Stimulated activated CD8-positive, alpha-beta memory T cell treated with anti-CD3 and anti-CD28 coated beads, Interleukin-12 subunit alpha, Interleukin-12 subunit beta, amount 100 ng/mL, for 24 hours (primary cell): ENCODE data around the gene TDRD6.

Experiments
- DNase-seq: peaks from one replicate; pipeline ENCODE4 v3.0.0-alpha.2; 2020; ENCODE audit errors: extremely low read depth

Gene TDRD6

DNA sequence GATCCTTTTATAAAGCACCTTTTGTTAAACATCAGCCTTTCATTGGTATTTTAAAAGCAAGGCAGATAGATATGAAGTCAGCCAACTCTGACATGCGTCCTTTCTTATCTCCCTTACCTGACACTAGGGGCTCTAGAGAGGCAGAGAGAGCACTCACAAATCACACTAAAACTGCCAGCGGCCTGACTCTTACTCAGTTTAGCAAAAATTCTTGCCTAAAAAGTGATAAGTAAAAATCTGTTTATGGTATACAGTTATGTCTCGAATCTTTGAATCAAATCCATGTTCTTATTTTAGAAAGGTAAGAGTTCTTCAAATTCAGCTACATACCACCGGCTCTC is 10.4 kb upstream of the TDRD6 start:
- no peak for DNase-seq

DNA sequence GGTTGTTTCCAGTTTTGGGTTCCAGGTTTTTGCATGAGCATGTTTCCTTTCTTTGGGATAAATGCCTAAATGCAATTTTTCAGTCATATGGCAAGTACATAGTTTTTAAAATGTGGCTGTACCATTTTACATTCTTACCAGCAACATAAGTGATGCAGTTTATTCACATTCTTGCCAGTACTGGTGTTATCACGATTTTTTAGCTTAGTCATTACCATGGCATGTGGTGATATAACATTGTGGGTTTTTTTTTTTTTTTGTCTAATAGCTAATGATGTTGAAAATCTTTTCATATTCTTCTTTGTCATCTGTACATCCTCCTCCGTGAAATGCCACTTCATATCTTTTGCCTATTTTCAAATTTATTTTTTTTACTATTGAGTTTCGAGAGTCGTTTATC is 2.9 kb upstream of the TDRD6 start:
- no peak for DNase-seq

GRCh38 chr6:46688117-46688965 is 656 bp downstream of the TDRD6 start:
- no peak for DNase-seq

- DNase-seq = no peak
These were observed 1.3 kb downstream of the TDRD6 start for GRCh38 chr6:46688966-46689335.

DNA sequence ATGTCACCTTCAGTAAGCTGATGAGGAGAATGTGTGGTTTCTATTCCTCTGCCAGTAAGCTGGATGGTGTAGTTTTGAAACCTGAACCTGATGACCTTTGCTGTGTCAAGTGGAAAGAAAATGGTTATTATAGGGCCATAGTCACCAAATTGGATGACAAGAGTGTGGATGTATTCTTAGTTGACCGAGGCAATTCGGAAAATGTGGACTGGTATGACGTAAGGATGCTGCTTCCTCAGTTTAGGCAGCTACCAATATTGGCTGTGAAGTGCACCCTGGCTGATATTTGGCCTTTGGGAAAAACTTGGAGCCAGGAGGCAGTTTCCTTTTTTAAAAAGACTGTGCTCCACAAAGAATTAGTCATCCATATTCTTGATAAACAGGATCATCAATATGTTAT is 2.0 kb downstream of the TDRD6 start:
- no peak for DNase-seq

DNA sequence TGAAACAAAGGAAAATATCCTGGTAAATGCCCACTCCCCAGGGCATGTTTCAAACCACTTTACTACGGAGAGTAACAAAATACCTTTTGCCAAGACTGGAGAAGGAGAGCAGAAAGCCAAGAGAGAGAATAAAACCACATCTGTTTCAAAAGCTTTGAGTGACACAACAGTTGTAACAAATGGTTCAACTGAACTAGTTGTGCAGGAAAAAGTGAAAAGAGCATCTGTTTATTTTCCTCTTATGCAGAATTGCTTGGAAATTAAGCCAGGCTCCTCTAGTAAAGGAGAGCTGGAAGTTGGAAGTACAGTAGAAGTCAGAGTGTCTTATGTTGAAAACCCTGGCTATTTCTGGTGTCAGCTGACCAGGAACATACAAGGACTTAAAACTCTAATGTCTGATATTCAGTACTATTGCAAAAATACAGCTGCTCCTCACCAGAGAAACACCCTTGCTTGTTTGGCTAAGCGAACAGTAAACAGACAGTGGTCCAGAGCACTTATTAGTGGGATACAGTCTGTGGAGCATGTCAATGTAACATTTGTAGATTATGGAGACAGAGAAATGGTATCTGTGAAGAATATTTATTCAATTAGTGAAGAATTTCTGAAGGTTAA is 2.6 kb downstream of the TDRD6 start:
- DNase-seq = no peak

- DNase-seq = no peak
These were observed 3.3 kb downstream of the TDRD6 start for GRCh38 chr6:46690911-46691451.

DNA sequence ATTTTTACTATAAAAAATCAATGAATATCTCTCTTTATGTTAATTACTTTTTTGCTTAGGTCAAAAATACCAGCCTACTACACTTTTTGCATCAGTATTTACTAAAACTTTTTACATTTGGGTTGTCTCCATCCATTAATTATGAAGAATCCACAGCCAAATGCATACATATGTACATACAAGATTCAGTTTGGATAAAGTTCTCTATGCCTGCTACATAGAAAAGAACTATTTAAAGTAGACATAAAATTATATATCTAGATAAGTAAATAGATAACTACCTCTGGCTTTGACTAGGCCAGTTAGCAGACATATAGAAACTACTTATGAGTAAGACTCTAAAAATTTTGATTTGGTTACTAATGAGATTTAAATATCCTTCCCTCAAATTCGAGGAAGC is 12.3 kb downstream of the TDRD6 start:
- no peak for DNase-seq

DNA sequence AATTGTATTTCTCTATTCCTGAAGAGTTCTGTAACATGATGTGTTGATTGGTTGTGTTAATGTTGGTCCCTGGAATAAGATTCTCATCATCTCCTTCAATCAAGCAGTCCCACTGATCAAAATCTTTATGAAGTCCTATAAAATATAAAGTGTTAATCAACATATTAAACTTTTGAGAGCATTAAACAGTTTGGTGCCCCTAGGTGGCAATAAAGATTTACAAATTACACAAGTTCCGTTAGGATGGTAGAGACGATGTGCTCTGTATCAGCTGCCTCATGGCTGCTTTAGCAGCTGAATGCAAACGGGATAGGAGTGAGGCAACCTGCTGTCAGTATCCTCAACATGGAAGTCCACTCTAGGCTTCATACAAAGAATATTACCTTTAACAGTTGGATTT is 16.9 kb downstream of the TDRD6 start:
- DNase-seq = no peak

- DNase-seq = no peak
These were observed 18.8 kb downstream of the TDRD6 start for GRCh38 chr6:46706464-46706863.

DNA sequence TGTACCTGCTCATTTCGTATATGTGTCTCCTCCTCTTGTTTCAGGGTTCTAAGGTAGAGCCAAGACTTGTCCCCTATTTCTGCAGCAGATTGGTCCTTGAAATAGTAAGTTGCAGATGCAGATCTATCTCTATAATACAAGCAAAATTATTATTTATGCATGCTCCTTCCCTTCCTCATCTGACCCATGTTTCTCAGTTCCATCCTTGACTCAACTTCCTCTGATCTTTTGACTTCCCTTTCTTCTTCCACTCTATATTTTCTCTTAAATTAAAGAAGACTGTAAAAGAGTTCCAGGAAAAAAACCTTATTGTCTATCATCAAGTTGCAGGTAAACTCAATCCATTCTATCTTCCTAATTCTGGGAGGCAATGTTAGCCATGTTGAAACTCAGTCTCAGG is 23.8 kb downstream of the TDRD6 start:
- no peak for DNase-seq

GRCh38 chr6:46715141-46715540 is 27.5 kb downstream of the TDRD6 start:
- no peak for DNase-seq

DNA sequence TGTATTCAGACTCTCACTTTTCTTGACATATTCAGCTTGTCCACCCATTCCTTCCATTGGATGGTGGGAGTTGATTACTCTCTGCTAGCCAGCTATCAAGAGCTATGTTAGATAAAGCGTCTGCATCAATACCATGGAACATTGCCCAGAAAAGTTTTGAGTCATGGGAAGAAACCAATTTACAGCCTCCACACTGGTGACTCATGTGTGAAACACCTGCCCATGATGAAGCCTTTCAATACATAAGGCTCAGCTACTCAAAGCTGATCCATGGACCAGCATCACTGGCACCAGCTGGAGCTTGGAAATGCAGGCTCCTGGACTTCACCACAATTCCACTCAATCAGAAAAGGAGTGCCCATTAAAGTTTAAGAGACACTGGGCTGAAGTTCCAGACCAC is 31.4 kb downstream of the TDRD6 start:
- DNase-seq = no peak

GRCh38 chr6:46720401-46720800 is 32.7 kb downstream of the TDRD6 start:
- DNase-seq = no peak

DNA sequence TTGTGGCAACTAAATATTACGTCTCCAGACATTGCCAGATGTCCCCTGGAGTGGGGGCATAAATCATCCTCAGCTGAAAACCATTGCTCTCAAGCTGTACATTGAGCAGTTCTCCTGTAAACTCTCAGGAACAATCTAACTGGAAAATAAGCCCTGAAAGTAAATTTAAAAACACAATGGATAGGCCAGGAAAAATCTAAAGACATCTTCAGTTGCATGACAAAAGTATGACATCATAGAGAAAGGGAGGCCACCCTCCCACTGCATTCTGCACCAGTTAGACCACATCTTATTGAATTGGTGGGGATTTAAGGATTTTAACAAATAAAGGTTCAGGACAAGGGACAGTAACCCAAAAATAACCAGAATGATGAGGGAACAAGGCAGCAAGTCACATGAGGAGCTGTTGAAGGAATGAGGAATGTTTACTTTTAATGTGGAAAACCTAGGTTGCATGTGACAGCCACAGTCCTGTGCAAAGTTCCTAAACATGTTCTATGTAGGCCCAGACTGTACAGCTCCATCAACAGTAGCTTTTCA is 42.2 kb downstream of the TDRD6 start:
- no peak for DNase-seq

- DNase-seq = no peak
These were observed 43.3 kb downstream of the TDRD6 start for GRCh38 chr6:46730921-46731461.

DNA sequence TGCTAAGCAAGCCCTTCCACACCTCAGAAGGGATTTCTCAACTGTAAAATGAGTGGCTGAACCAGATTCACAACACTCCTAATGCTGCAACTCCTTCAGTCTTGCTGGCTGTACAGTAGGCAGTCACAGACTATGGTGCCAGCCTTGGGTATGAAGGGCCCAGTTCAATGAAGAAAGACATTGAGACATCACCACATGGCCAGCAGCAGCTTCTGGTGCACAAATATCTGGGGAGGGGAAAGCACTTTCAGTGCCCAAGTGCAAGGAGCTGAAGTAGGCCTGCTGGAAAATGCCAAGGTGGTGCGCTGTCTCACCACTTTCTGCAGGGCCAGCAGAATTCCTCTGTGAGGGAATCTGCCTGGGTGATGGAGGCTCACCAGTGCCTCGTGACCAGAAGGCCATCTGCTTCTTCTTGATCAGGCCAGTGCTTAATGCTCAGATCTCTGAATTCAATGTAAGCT is 45.7 kb downstream of the TDRD6 start:
- DNase-seq = no peak

GRCh38 chr6:46734867-46735719 is 47.4 kb downstream of the TDRD6 start, which contains the start of gene PLA2G7:
Gene PLA2G7 (minus strand): TSS chr6:46735375. CDS start chr6:46722891, 12,484 bp downstream.
- no peak for DNase-seq

- no peak for DNase-seq
These were observed 48.0 kb downstream of the TDRD6 start for GRCh38 chr6:46735720-46736031.

DNA sequence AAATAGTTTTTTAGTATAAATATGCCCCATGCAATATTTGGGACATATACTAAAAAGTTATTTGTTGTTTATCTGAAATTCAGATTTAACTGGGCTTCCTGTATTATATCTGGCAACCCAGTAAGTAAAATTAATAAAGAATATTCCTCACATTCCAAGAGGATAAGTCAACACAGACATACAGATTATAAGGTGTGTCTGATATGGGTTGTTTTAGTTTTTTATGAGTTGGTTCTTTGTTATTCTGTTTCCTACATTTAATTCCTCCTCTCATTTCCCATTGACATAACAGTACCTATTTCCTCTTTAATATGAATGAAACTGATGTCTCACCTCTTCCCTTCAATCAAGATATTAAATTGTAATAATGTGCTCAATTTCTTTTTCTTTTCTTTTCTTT is 49.2 kb downstream of the TDRD6 start:
- DNase-seq = no peak

GRCh38 chr6:46741482-46741881 is 53.8 kb downstream of the TDRD6 start:
- DNase-seq = no peak

DNA sequence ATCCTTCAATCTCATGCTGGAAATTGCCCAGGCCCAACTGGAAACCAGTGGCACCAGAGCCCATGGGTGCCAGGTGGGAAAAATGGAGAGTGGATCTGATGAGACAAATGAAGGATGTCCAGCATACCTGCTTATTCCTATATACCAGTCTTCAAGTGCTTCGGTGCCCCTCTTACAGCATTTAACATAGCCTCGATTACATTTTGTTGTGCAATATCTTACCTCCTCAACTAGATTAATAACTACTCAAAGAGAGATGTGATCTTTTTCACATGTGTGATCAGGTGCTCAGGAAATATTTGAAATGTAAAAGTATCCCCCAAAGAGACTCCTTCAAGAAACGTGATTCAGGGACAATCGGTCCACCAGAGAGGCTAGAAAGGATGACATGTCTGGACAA is 54.2 kb downstream of the TDRD6 start:
- DNase-seq = no peak
